ENCODE measurements around the gene VAV2. TPM values are rescaled to one million over a fixed set of nuclear protein-coding genes. Genes with fewer than 3 reads are reported as not detected.
A peak's percentile ranks its signal among the peaks of the same experiment; 100 is the strongest.

VAV2 gene
- total and polyA plus RNA-seq, 2 experiments from 2014 or later = 10.8 to 15.3 TPM

- no peak overlapping the region for H3K4me3 ChIP-seq
- no peaks in the 10 kb centered on the region for H3K36me3 ChIP-seq
- DNase-seq (ENCODE audit: low read depth in 1 of 2, low spot score in 1 of 2) = peak; percentile 53 to 79
- H3K27ac ChIP-seq = peak overlapping the region; percentile 25
- H3K27me3 ChIP-seq = no peaks in the 10 kb centered on the region
- TF ChIP-seq CTCF (IDR thresholded peaks at IDR 0.05; ENCODE audit: low read depth, low read length) = no peak
- no peaks in the 10 kb centered on the region for H3K9me3 ChIP-seq (ENCODE audit: low read depth)
- peaks cover 13% of the 10 kb centered on the region for H3K4me1 ChIP-seq (ENCODE audit: low read depth)
These were observed 178.2 kb downstream of the VAV2 start for GRCh38 chr9:133813749-133814585.

GRCh38 chr9:133812941-133813748 lies 179.0 kb downstream of the VAV2 start:
- no peaks in the 10 kb centered on the region for H3K27me3 ChIP-seq
- no peak for DNase-seq (ENCODE audit: low read depth in 1 of 2, low spot score in 1 of 2)
- no peaks in the 10 kb centered on the region for H3K36me3 ChIP-seq
- TF ChIP-seq CTCF (IDR thresholded peaks at IDR 0.05; ENCODE audit: low read depth, low read length) = no peak
- H3K4me1 ChIP-seq (ENCODE audit: low read depth) = peaks cover 13% of the 10 kb centered on the region
- no peaks in the 10 kb centered on the region for H3K9me3 ChIP-seq (ENCODE audit: low read depth)
- no peak overlapping the region for H3K27ac ChIP-seq
- H3K4me3 ChIP-seq = no peak overlapping the region

GRCh38 chr9:133812077-133812868 lies 179.9 kb downstream of the VAV2 start:
- H3K4me3 ChIP-seq = no peak overlapping the region
- TF ChIP-seq CTCF (IDR thresholded peaks at IDR 0.05; ENCODE audit: low read depth, low read length) = no peak
- H3K27me3 ChIP-seq = no peaks in the 10 kb centered on the region
- peaks cover 13% of the 10 kb centered on the region for H3K4me1 ChIP-seq (ENCODE audit: low read depth)
- no peaks in the 10 kb centered on the region for H3K36me3 ChIP-seq
- H3K27ac ChIP-seq = no peak overlapping the region
- no peak for DNase-seq (ENCODE audit: low read depth in 1 of 2, low spot score in 1 of 2)
- H3K9me3 ChIP-seq (ENCODE audit: low read depth) = no peaks in the 10 kb centered on the region

GRCh38 chr9:133811471-133811870 lies 180.7 kb downstream of the VAV2 start:
- TF ChIP-seq CTCF (IDR thresholded peaks at IDR 0.05; ENCODE audit: low read depth, low read length) = no peak
- no peaks in the 10 kb centered on the region for H3K36me3 ChIP-seq
- H3K27me3 ChIP-seq = no peaks in the 10 kb centered on the region
- H3K4me1 ChIP-seq (ENCODE audit: low read depth) = peaks cover 13% of the 10 kb centered on the region
- no peaks in the 10 kb centered on the region for H3K9me3 ChIP-seq (ENCODE audit: low read depth)
- H3K4me3 ChIP-seq = no peak overlapping the region
- DNase-seq (ENCODE audit: low read depth in 1 of 2, low spot score in 1 of 2) = no peak
- no peak overlapping the region for H3K27ac ChIP-seq

GRCh38 chr9:133810556-133811195 lies 181.4 kb downstream of the VAV2 start:
- Histone ChIP-seq H3K27ac (no peak overlapping the region), H3K27me3 (no peaks in the 10 kb centered on the region), H3K9me3 (ENCODE audit: low read depth) (no peaks in the 10 kb centered on the region), H3K36me3 (no peaks in the 10 kb centered on the region), H3K4me3 (no peak overlapping the region), H3K4me1 (ENCODE audit: low read depth) (peaks cover 13% of the 10 kb centered on the region)
- TF ChIP-seq CTCF (IDR thresholded peaks at IDR 0.05; ENCODE audit: low read depth, low read length) = no peak
- peak in 1 of 2 donors; percentile 38 for DNase-seq (ENCODE audit: low read depth in 1 of 2, low spot score in 1 of 2)

All from cardiac muscle cell (in vitro differentiated cells and primary cell).